ENCODE results near the gene CBY1.

DNA sequence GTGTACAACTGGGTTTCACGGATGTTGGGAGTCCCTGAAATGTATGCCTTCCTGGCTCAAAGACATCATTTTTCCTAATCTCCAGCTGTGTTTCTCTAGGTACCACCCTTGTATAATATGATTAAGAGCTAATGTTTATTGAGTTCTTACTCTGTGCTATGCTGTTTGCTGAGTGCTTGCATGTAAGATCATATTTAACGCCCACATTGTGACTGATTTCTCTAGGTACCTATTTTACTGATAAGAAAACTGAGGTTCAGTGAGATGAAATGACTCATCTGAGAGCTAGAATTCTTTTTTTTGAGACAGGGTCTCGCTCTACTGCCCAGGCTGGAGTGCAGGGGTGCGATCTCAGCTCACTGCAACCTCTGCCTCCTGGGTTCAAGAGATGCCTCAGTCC is 42.9 kb upstream of the CBY1 start:
- TF ChIP-seq GABPA (IDR thresholded peaks at IDR 0.05; ENCODE audit: low read depth) (no peak), CTCF (IDR thresholded peaks at IDR 0.05 in 2 of 3, conservative IDR thresholded peaks at IDR 0.05 in 1 of 3; ENCODE audit: control insufficient read depth in 2 of 3, extremely low read depth in 1 of 3, insufficient read depth in 1 of 3, low read depth in 3 of 3, low read length in 3 of 3) (no peak), HDAC2 (IDR thresholded peaks at IDR 0.05) (no peak), JUND (IDR thresholded peaks at IDR 0.05; ENCODE audit: low read depth, low read length) (no peak), USF2 (IDR thresholded peaks at IDR 0.05; ENCODE audit: borderline replicate concordance, low read depth, low read length) (no peak)
